ENCODE data around the gene ADAMTS17.

ADAMTS17 gene

GRCh38 chr15:100061944-100062343, 279.8 kb downstream of the ADAMTS17 start:
- DNase-seq: no peak

DNA sequence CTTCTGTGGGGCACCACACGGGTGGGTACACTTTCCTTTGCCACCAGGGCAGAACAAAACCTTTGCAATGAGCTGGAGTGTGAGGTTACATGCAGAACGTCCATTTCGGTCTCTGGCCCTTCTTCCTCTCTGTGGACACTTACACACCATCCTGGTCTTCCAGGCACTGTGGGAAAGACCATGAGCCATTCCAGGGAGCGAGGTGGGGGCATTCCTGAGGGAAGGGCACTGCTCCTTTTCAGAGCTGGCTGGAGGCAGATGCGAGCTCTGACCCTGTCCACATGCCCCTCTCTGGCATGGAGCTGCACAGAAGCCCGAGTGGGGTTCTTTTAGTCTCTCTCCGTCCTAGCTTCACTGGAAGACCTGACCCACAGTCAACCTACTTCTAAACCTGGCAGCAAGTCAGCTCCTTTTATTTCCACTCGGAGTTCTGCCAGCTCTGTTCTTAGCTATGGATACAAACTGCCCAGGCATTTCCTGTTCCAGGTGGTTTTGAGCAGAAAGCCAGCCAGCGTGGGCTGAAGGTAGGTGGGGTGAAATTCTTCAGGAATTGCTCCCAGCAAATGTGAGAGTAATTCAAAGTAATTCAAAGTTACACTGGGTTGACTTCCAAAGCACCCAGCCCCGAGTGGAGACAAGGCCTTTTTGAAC, 281.4 kb downstream of the ADAMTS17 start:
- no peak for DNase-seq

DNA sequence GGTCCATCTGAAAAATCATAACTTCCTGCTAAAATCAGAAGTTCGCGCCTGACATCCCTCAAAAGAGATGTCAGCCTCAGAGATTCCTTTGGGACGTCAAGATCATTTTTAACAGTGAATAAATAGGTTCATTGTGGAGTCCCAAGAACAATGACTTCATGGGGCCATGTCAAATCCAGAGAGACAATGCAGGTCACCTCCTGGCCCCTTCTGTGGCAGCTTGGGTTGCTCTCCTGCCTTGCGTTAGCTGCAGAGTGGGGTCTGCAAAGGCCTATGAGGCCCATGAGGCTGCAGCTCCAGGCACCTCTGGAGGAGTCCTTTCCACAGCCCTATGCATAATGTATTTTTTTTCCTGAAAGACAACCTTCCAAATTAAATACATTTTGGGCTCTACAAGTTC, 282.3 kb downstream of the ADAMTS17 start:
- DNase-seq: no peak

GRCh38 chr15:100059094-100059493, 282.7 kb downstream of the ADAMTS17 start:
- no peak for DNase-seq

DNA sequence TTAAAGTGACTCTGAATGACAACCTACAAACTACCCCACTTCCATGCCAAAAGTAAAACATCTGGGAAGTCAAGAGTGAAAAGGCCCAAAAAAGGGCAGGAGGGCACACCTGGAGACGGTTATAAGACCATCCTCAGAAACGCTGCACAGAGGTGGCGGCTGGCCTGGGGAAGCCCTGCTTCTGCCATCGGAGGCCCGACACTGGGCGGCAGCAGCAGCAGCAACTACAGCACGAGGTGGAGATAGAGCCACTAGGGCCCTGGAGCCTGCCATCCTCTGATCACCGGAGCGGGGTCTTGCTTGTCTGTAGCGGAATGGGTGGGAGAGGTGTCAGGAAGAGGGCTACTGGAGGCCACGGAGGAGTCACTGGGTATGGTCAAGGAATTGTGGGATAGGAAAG, 283.3 kb downstream of the ADAMTS17 start:
- DNase-seq: no peak

- DNase-seq: no peak
These were observed 284.5 kb downstream of the ADAMTS17 start for GRCh38 chr15:100057281-100057680.

- no peak for DNase-seq
These were observed 285.2 kb downstream of the ADAMTS17 start for GRCh38 chr15:100056411-100057072.

- DNase-seq: no peak
These were observed 286.0 kb downstream of the ADAMTS17 start for GRCh38 chr15:100055821-100056220.

GRCh38 chr15:100054539-100054938, 287.2 kb downstream of the ADAMTS17 start:
- no peak for DNase-seq

GRCh38 chr15:100053474-100054121, 288.2 kb downstream of the ADAMTS17 start:
- DNase-seq: no peak

GRCh38 chr15:100052716-100053473, 288.9 kb downstream of the ADAMTS17 start:
- no peak for DNase-seq

DNA sequence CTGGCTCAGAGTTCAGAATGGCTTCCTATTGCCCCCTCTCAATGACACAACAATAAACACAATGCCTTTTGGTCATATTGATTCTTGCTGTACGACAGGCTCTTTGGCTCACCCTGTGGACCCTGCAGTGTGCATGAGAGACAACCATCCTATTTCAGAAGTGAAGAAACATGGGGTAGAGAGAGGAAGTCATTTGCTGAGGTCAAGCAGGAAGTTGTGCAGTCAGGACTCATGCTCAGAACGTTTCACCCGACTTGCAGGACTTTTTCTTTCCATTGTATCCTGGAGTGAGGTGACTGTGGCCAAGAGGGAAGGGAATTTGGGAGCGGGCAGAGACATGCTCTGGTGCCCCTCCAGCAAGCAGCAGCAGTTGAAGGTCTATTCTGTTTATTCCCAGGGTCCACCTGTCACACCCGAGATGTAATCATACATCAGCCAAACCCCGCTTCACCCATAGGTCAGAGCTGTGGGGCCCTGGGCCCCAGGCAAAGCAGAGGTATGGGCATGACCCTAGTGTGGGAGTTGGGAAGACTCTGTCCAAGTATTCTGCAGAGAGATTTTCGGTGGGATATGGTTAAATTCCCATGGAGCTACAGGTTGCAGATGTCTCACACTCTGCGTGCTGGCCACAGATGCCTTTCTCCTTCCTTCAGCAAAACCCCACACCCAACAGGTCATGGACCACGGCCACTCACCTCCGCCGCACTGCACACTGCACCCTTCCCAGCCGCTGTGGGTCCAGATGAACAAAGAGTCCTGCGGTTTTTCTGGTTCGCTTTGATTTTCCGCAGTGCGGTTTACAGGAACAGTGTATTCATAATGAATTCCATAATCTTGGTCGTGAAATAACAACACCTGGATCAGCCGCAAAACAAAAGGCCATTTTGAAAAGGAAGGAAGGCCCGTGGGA, 290.6 kb downstream of the ADAMTS17 start:
- no peak for DNase-seq

- no peak for DNase-seq
These were observed 291.6 kb downstream of the ADAMTS17 start for GRCh38 chr15:100049936-100050876.

DNA sequence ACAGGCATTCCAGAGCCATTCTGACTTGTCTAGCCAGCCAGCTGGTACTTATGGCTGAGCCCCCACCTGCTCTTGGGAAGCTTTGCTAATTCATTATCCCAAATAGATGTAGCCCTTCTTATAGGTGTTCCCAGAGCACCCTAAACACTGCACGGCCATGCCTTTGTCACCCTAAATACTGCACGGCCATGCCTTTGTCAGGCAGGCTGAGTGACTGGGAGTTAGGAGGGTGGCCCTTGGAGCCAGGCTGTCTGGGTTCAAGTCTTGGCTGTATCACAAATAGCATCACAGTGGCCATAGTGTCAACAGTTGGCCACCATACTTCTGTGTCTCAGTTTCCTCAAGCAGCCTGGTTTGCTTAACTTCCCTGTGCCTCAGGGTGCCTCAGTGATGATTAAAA, 292.3 kb downstream of the ADAMTS17 start:
- DNase-seq: no peak

- DNase-seq: no peak
These were observed 293.0 kb downstream of the ADAMTS17 start for GRCh38 chr15:100048736-100049135.

- no peak for DNase-seq
These were observed 298.1 kb downstream of the ADAMTS17 start for GRCh38 chr15:100043692-100044091.

DNA sequence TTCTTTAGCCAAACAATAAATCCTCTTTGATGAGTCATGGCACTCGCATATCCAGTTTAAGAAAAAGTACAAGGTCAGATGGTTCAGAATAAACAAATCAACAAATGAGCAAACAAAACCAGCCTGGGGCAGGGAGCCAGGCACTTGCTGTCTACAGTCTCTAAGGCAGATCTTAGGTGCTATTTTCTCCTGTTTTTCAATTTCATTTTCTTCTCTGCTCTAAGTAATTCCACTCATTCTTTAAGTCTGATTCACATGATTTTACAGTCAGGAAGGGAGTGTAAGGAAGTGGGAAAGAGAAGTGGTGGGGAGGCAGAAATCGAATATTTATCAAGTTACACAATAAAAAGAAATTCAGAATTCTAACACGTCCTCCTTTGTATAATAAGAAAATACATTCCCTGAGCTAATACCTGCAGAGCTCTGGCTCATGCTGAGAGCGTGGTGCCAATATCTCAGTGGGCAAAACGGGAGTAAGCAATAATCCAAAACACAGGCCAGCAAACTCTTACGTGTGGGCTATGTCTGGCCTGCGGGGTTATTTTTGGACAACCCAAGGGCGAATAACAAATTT, 298.6 kb downstream of the ADAMTS17 start:
- no peak for DNase-seq

DNA sequence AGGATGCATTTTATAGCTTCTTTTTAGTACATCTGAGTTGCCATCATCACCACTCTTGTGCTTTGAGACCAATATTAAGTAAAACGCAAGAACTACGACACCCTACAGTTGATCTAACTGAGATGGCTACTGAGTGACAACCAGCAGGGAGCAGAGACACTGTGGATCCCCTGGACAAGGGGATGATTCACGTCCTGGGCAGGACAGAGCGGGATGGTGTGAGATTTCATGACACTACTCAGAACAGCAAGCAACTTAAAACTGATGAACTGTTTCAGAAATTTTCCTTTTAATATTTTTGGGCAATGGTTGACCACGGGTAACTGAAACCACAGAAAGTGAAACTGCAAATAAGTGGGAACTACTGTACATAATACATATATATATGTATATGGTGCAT, 299.2 kb downstream of the ADAMTS17 start:
- no peak for DNase-seq

GRCh38 chr15:100041127-100041828, 300.5 kb downstream of the ADAMTS17 start:
- DNase-seq: no peak

DNA sequence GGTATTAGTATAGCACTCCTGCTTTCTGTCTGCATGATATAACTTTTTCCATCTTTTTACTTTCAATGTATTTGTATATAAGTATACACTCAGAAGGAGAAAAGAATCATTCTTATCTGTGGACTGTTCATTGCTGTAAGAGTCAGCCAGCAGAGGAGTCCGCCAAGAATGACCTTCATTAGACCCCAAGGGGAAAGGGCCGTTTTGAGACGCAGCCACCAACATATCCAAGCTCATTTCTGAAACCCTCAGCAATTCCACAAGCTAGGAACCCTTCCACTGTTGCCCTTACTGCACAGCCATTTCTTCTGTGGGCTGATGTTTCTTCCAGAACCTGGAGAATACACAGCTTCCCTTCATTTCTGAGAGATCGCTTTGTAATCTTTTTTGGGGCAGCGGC, 301.8 kb downstream of the ADAMTS17 start:
- no peak for DNase-seq
